HepG2 (cell line): ENCODE measurements around the gene CNTD1. TPM values are rescaled to one million over a fixed set of nuclear protein-coding genes. Genes with fewer than 3 reads are reported as not detected.

Experiments
- ETV5 ChIP-seq: IDR thresholded peaks from 2 replicates; pipeline ENCODE4 v1.6.1; 2018; ENCODE audit warnings: missing biosample characterization, missing genetic modification reagents, inconsistent platforms, borderline replicate concordance
- FOXP4 ChIP-seq: sonication (generic); formaldehyde crosslinking; IDR thresholded peaks from 2 replicates; pipeline ENCODE4 v1.4.0; 2020; ENCODE audit warnings: missing genetic modification reagents
- GRHL1 ChIP-seq: sonication (generic); formaldehyde crosslinking; conservative IDR thresholded peaks from 2 replicates; pipeline ENCODE4 v1.8.0; 2022; ENCODE audit warnings: missing genetic modification reagents
- GTF2F1 ChIP-seq: fragments of 150-350 bp; IDR thresholded peaks from 2 replicates; pipeline ENCODE4 v1.6.1; 2014; ENCODE audit warnings: low read length
- JARID2 ChIP-seq: sonication (generic); formaldehyde crosslinking; IDR thresholded peaks from 2 replicates; pipeline ENCODE4 v1.8.1; 2023; ENCODE audit warnings: missing genetic modification reagents, inconsistent platforms; ENCODE audit not compliant: insufficient replicate concordance
- MYNN ChIP-seq: sonication (generic); formaldehyde crosslinking; IDR thresholded peaks from 2 replicates; pipeline ENCODE4 v1.4.0; 2020; ENCODE audit warnings: mild to moderate bottlenecking, low read depth, missing genetic modification reagents
- PHF21A ChIP-seq: sonication (generic); formaldehyde crosslinking; IDR thresholded peaks from 2 replicates; pipeline ENCODE4 v1.5.0; 2020; ENCODE audit warnings: mild to moderate bottlenecking, missing genetic modification reagents
- PITX1 ChIP-seq: sonication (generic); formaldehyde crosslinking; IDR thresholded peaks from 2 replicates; pipeline ENCODE4 v1.5.1; 2020; ENCODE audit warnings: mild to moderate bottlenecking, missing genetic modification reagents
- TGIF2 ChIP-seq: IDR thresholded peaks from 2 replicates; pipeline ENCODE4 v1.6.1; 2016; ENCODE audit warnings: control low read depth, missing compliant biosample characterization
- ZBTB38 ChIP-seq: sonication (generic); formaldehyde crosslinking; IDR thresholded peaks from 2 replicates; pipeline ENCODE4 v1.5.1; 2020; ENCODE audit warnings: mild to moderate bottlenecking, missing genetic modification reagents
- ZNF441 ChIP-seq: sonication (generic); formaldehyde crosslinking; IDR thresholded peaks from 2 replicates; pipeline ENCODE4 v1.7.0; 2021; ENCODE audit warnings: missing genetic modification reagents, borderline replicate concordance
- ZNF512B ChIP-seq: sonication (generic); formaldehyde crosslinking; IDR thresholded peaks from 2 replicates; pipeline ENCODE4 v1.5.1; 2020; ENCODE audit warnings: missing genetic modification reagents, mild to moderate bottlenecking, borderline replicate concordance
- ZNF543 ChIP-seq: sonication (generic); formaldehyde crosslinking; IDR thresholded peaks from 2 replicates; pipeline ENCODE4 v1.4.0; 2020; ENCODE audit warnings: mild to moderate bottlenecking, missing genetic modification reagents
- ZNF546 ChIP-seq: sonication (generic); formaldehyde crosslinking; conservative IDR thresholded peaks from 2 replicates; pipeline ENCODE4 v1.8.1; 2023; ENCODE audit warnings: mild to moderate bottlenecking, missing genetic modification reagents
- ZNF713 ChIP-seq: sonication (generic); formaldehyde crosslinking; IDR thresholded peaks from 2 replicates; pipeline ENCODE4 v1.4.0; 2020; ENCODE audit warnings: mild to moderate bottlenecking, missing genetic modification reagents
- polyA plus RNA-seq, 8 experiments: library from polyadenylated mRNA; depleted of rRNA in 3 of 8; stranded (reverse) in 7 of 8; unstranded in 1 of 8; fragments of >200 nt; fragmentation: Illumina TruSeq in 4 of 8; extraction: Trizol in 4 of 8; gene quantifications; 2 replicates each; pipeline versions ENCODE4 v1.2.1 to v1.2.3, GENCODE V29; 2011 to 2016; ENCODE audit warnings: low read depth in 4 of 8, missing spikeins in 1 of 8, mixed read lengths in 1 of 8; ENCODE audit not compliant: insufficient read depth in 1 of 8
- total RNA-seq, 5 experiments: library from RNA; depleted of rRNA; stranded (reverse); fragments of >200 nt; fragmentation: Illumina TruSeq; extraction: Trizol; gene quantifications; 2 replicates each; pipeline ENCODE4 v1.2.3, GENCODE V29; 2016; ENCODE audit warnings: low read depth in 1 of 5
- TF ChIP-seq, protein P1 (sequence below): sonication (generic); formaldehyde crosslinking; IDR thresholded peaks from 2 replicates; pipeline ENCODE4 v1.4.0; 2020; ENCODE audit warnings: missing genetic modification reagents
- TF ChIP-seq, protein P2 (sequence below): sonication (generic); formaldehyde crosslinking; IDR thresholded peaks from 2 replicates; pipeline ENCODE4 v1.4.0; 2020; ENCODE audit warnings: missing genetic modification reagents

CNTD1 gene
- total and polyA plus RNA-seq, 2 of the 13 experiments (the other 11 are each of a cell fraction or from before 2014, with no cell fraction given), result 0.11 to 0.15 TPM

DNA sequence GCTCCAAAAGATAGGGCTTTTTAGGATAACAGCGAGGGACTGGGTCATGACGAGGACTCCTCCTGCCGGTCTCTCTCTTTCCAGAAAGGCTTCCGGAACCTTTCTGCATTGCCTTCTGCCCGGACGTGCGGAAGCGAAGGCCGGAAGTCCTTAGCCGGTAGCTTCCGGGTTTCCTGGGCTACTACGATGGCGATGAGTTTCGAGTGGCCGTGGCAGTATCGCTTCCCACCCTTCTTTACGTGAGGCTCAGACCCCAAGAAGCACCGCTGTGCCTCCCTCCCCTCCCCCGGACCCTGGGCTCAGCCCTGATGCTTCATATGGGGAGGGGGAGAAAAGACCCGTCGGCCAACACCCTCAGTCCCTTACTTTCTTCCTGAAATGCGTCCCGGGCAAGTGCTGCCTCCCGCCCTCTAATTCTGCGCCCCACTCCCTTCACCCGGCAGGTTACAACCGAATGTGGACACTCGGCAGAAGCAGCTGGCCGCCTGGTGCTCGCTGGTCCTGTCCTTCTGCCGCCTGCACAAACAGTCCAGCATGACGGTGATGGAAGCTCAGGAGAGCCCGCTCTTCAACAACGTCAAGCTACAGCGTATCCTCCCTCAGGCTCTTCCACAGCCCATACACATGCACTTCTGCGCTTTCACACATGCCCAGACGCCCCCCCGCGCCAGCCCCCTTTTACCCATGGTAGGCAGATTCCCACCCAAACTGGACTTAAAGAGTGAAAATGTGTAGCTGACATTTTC, 25.2 kb upstream of the CNTD1 start, which contains the start of gene VPS25 (continued):
- TF ChIP-seq, protein P1, sequence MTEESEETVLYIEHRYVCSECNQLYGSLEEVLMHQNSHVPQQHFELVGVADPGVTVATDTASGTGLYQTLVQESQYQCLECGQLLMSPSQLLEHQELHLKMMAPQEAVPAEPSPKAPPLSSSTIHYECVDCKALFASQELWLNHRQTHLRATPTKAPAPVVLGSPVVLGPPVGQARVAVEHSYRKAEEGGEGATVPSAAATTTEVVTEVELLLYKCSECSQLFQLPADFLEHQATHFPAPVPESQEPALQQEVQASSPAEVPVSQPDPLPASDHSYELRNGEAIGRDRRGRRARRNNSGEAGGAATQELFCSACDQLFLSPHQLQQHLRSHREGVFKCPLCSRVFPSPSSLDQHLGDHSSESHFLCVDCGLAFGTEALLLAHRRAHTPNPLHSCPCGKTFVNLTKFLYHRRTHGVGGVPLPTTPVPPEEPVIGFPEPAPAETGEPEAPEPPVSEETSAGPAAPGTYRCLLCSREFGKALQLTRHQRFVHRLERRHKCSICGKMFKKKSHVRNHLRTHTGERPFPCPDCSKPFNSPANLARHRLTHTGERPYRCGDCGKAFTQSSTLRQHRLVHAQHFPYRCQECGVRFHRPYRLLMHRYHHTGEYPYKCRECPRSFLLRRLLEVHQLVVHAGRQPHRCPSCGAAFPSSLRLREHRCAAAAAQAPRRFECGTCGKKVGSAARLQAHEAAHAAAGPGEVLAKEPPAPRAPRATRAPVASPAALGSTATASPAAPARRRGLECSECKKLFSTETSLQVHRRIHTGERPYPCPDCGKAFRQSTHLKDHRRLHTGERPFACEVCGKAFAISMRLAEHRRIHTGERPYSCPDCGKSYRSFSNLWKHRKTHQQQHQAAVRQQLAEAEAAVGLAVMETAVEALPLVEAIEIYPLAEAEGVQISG (CRISPR knock-in tag), result peak; percentile 96
- TF ChIP-seq PITX1 (peak; percentile 73), JARID2 (no peak), ZNF546 (CRISPR knock-in tag) (0 out of 2 replicates have a peak, but pooled peaks have one; percentile 57), MYNN (peak; percentile 90; the same call in 1 of the 2 replicates), TGIF2 (no peak; the same call in none of the 2 replicates), ETV5 (CRISPR knock-in tag) (peak; percentile 96), PHF21A (CRISPR knock-in tag) (peak; percentile 66; the same call in 1 of the 2 replicates), FOXP4 (peak; percentile 78), ZNF713 (CRISPR knock-in tag) (peak; percentile 91), GRHL1 (CRISPR knock-in tag) (no peak), ZNF512B (CRISPR knock-in tag) (peak; percentile 49; the same call in 1 of the 2 replicates), ZNF441 (CRISPR knock-in tag) (no peak), ZBTB38 (peak; percentile 64; the same call in 1 of the 2 replicates), ZNF543 (CRISPR knock-in tag) (0 out of 2 replicates have a peak, but pooled peaks have one; percentile 67), GTF2F1 (peak; percentile 82; the same call in 1 of the 2 replicates)
- TF ChIP-seq, protein P2, sequence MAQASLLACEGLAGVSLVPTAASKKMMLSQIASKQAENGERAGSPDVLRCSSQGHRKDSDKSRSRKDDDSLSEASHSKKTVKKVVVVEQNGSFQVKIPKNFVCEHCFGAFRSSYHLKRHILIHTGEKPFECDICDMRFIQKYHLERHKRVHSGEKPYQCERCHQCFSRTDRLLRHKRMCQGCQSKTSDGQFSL (CRISPR knock-in tag), result peak; percentile 54; the same call in 1 of the 2 replicates
